ENCODE measurements around the gene BICRAL.
"Not testable (repeated sequence)": the region's sequence is repeated elsewhere in the genome, so short reads cannot be mapped to it uniquely, and the experiment has no call there.

The BICRAL gene

GRCh38 chr6:42764911-42765648 is 16.8 kb upstream of the BICRAL start:
- no peak for DNase-seq (ENCODE audit: low spot score)

GRCh38 chr6:42766163-42766670 is 15.6 kb upstream of the BICRAL start:
- peak; percentile 20 for DNase-seq (ENCODE audit: low spot score)

- DNase-seq (ENCODE audit: low spot score), result no peak
Measured at GRCh38 chr6:42769051-42769450, 12.8 kb upstream of the BICRAL start.

- DNase-seq (ENCODE audit: low spot score), result no peak
Measured at GRCh38 chr6:42769836-42770235, 12.0 kb upstream of the BICRAL start.

- DNase-seq (ENCODE audit: low spot score), result no peak
Measured at GRCh38 chr6:42771741-42772100, 10.1 kb upstream of the BICRAL start.

GRCh38 chr6:42774201-42774600 is 7.7 kb upstream of the BICRAL start:
- no peak for DNase-seq (ENCODE audit: low spot score)

GRCh38 chr6:42774821-42775487 is 6.9 kb upstream of the BICRAL start:
- DNase-seq (ENCODE audit: low spot score), result not testable (repeated sequence)

GRCh38 chr6:42777126-42777822 is 4.6 kb upstream of the BICRAL start:
- DNase-seq (ENCODE audit: low spot score), result peak; percentile 63

GRCh38 chr6:42778122-42778521 is 3.7 kb upstream of the BICRAL start:
- DNase-seq (ENCODE audit: low spot score), result no peak

GRCh38 chr6:42779521-42779920 is 2.3 kb upstream of the BICRAL start:
- no peak for DNase-seq (ENCODE audit: low spot score)

- DNase-seq (ENCODE audit: low spot score), result peak; percentile 19
Measured at GRCh38 chr6:42781546-42781795, 381 bp upstream of the BICRAL start.

- peak; percentile 87 for DNase-seq (ENCODE audit: low spot score)
Measured at GRCh38 chr6:42782689-42783176, 881 bp downstream of the BICRAL start.

GRCh38 chr6:42783177-42783875 is 1.5 kb downstream of the BICRAL start:
- peak; percentile 63 for DNase-seq (ENCODE audit: low spot score)

GRCh38 chr6:42783876-42784642 is 2.2 kb downstream of the BICRAL start:
- DNase-seq (ENCODE audit: low spot score), result no peak

GRCh38 chr6:42784717-42785498 is 3.1 kb downstream of the BICRAL start:
- no peak for DNase-seq (ENCODE audit: low spot score)

- DNase-seq (ENCODE audit: low spot score), result no peak
Measured at GRCh38 chr6:42786525-42786985, 4.7 kb downstream of the BICRAL start.

- no peak for DNase-seq (ENCODE audit: low spot score)
Measured at GRCh38 chr6:42787063-42787472, 5.2 kb downstream of the BICRAL start.

- no peak for DNase-seq (ENCODE audit: low spot score)
Measured at GRCh38 chr6:42788671-42789070, 6.8 kb downstream of the BICRAL start.

- no peak for DNase-seq (ENCODE audit: low spot score)
Measured at GRCh38 chr6:42790549-42791181, 8.8 kb downstream of the BICRAL start.

GRCh38 chr6:42791706-42792320 is 10.0 kb downstream of the BICRAL start:
- DNase-seq (ENCODE audit: low spot score), result no peak

All from hepatic stellate cell (primary cell).